T-helper 2 cell treated with Interferon-gamma antibody and Interleukin-4, amounts not matched to agents 5 μg/mL and 100 μg/mL, for 36 hours (primary cell): ENCODE measurements around the gene SLIT1.

Source experiments
- DNase-seq: peaks from one replicate; pipeline ENCODE4 v3.0.0; 2021; ENCODE audit warnings: low spot score
- H3K27ac Mint-ChIP-seq: one replicate; pipeline ENCODE4 v1.8.0; 2021; ENCODE audit warnings: mild to moderate bottlenecking, mixed read lengths
- H3K27me3 Mint-ChIP-seq: one replicate; pipeline ENCODE4 v1.8.0; 2021; ENCODE audit warnings: low read depth, mixed read lengths
- H3K36me3 Mint-ChIP-seq: one replicate; pipeline ENCODE4 v1.8.0; 2021; ENCODE audit warnings: low read depth, mixed read lengths
- H3K4me1 Mint-ChIP-seq: one replicate; pipeline ENCODE4 v1.8.0; 2021; ENCODE audit warnings: low read depth, mixed read lengths
- H3K4me3 Mint-ChIP-seq: one replicate; pipeline ENCODE4 v1.8.0; 2022; ENCODE audit warnings: mild to moderate bottlenecking, moderate library complexity, mixed read lengths
- H3K9me3 Mint-ChIP-seq: one replicate; pipeline ENCODE4 v1.8.0; 2021; ENCODE audit warnings: mixed read lengths

The SLIT1 gene

GRCh38 chr10:97025613-97026242 is 160.0 kb downstream of the SLIT1 start:
- Mint-ChIP-seq H3K4me1 (peaks cover 1% of the 10 kb centered on the region), H3K27ac (no peak overlapping the region), H3K36me3 (no peaks in the 10 kb centered on the region), H3K27me3 (peaks cover 15% of the 10 kb centered on the region), H3K9me3 (no peaks in the 10 kb centered on the region), H3K4me3 (no peak overlapping the region)
- DNase-seq: peak; percentile 52

GRCh38 chr10:97024168-97025073 is 161.3 kb downstream of the SLIT1 start:
- H3K9me3 Mint-ChIP-seq: no peaks in the 10 kb centered on the region
- H3K36me3 Mint-ChIP-seq: no peaks in the 10 kb centered on the region
- DNase-seq: no peak
- H3K4me1 Mint-ChIP-seq: peaks cover 1% of the 10 kb centered on the region
- H3K4me3 Mint-ChIP-seq: no peak overlapping the region
- H3K27me3 Mint-ChIP-seq: peaks cover 12% of the 10 kb centered on the region
- no peak overlapping the region for H3K27ac Mint-ChIP-seq

GRCh38 chr10:97023401-97024167 is 162.2 kb downstream of the SLIT1 start:
- no peak overlapping the region for H3K4me3 Mint-ChIP-seq
- peaks cover 1% of the 10 kb centered on the region for H3K4me1 Mint-ChIP-seq
- H3K27me3 Mint-ChIP-seq: peaks cover 8% of the 10 kb centered on the region
- no peak for DNase-seq
- no peaks in the 10 kb centered on the region for H3K36me3 Mint-ChIP-seq
- no peak overlapping the region for H3K27ac Mint-ChIP-seq
- H3K9me3 Mint-ChIP-seq: no peaks in the 10 kb centered on the region

GRCh38 chr10:97022616-97023015 is 163.1 kb downstream of the SLIT1 start:
- Mint-ChIP-seq H3K36me3 (no peaks in the 10 kb centered on the region), H3K4me3 (no peak overlapping the region)

GRCh38 chr10:97020452-97021400 is 165.0 kb downstream of the SLIT1 start:
- Mint-ChIP-seq H3K4me1 (peaks cover 12% of the 10 kb centered on the region), H3K36me3 (no peaks in the 10 kb centered on the region), H3K27me3 (no peaks in the 10 kb centered on the region), H3K4me3 (no peak overlapping the region), H3K9me3 (no peaks in the 10 kb centered on the region), H3K27ac (no peak overlapping the region)
- no peak for DNase-seq

More at GRCh38 chr10:97022616-97023015, 163.1 kb downstream of the SLIT1 start:
- peaks cover 2% of the 10 kb centered on the region for H3K27me3 Mint-ChIP-seq
- H3K4me1 Mint-ChIP-seq: peaks cover 1% of the 10 kb centered on the region
- H3K9me3 Mint-ChIP-seq: no peaks in the 10 kb centered on the region
- H3K27ac Mint-ChIP-seq: no peak overlapping the region
- DNase-seq: no peak

- H3K36me3 Mint-ChIP-seq: no peaks in the 10 kb centered on the region
- DNase-seq: no peak
- no peaks in the 10 kb centered on the region for H3K9me3 Mint-ChIP-seq
- no peak overlapping the region for H3K4me3 Mint-ChIP-seq
- no peak overlapping the region for H3K27ac Mint-ChIP-seq
- H3K4me1 Mint-ChIP-seq: peaks cover 18% of the 10 kb centered on the region
- H3K27me3 Mint-ChIP-seq: no peaks in the 10 kb centered on the region
Measured at GRCh38 chr10:97019213-97019844, 166.4 kb downstream of the SLIT1 start.

GRCh38 chr10:97018251-97019212 is 167.2 kb downstream of the SLIT1 start:
- H3K4me1 Mint-ChIP-seq: peaks cover 18% of the 10 kb centered on the region
- H3K27ac Mint-ChIP-seq: no peak overlapping the region
- no peaks in the 10 kb centered on the region for H3K27me3 Mint-ChIP-seq
- no peaks in the 10 kb centered on the region for H3K9me3 Mint-ChIP-seq
- DNase-seq: no peak
- no peak overlapping the region for H3K4me3 Mint-ChIP-seq
- H3K36me3 Mint-ChIP-seq: no peaks in the 10 kb centered on the region

GRCh38 chr10:97017474-97017903 is 168.3 kb downstream of the SLIT1 start:
- DNase-seq: no peak
- Mint-ChIP-seq H3K27me3 (no peaks in the 10 kb centered on the region), H3K9me3 (no peaks in the 10 kb centered on the region), H3K4me1 (peaks cover 18% of the 10 kb centered on the region), H3K36me3 (no peaks in the 10 kb centered on the region), H3K4me3 (no peak overlapping the region), H3K27ac (peak overlapping the region; percentile 89)

GRCh38 chr10:97016728-97017473 is 168.9 kb downstream of the SLIT1 start:
- DNase-seq: peak; percentile 50
- no peaks in the 10 kb centered on the region for H3K9me3 Mint-ChIP-seq
- no peaks in the 10 kb centered on the region for H3K27me3 Mint-ChIP-seq
- peaks cover 18% of the 10 kb centered on the region for H3K4me1 Mint-ChIP-seq
- no peaks in the 10 kb centered on the region for H3K36me3 Mint-ChIP-seq
- H3K27ac Mint-ChIP-seq: peak overlapping the region; percentile 89
- H3K4me3 Mint-ChIP-seq: peak overlapping the region; percentile 75

- Mint-ChIP-seq H3K27me3 (no peaks in the 10 kb centered on the region), H3K27ac (no peak overlapping the region), H3K4me1 (peaks cover 18% of the 10 kb centered on the region), H3K9me3 (no peaks in the 10 kb centered on the region), H3K36me3 (no peaks in the 10 kb centered on the region), H3K4me3 (no peak overlapping the region)
- no peak for DNase-seq
Measured at GRCh38 chr10:97015240-97015639, 170.5 kb downstream of the SLIT1 start.

GRCh38 chr10:97013983-97014382 is 171.8 kb downstream of the SLIT1 start:
- no peak overlapping the region for H3K4me3 Mint-ChIP-seq
- H3K9me3 Mint-ChIP-seq: no peaks in the 10 kb centered on the region
- no peaks in the 10 kb centered on the region for H3K27me3 Mint-ChIP-seq
- H3K36me3 Mint-ChIP-seq: no peaks in the 10 kb centered on the region
- DNase-seq: no peak
- peaks cover 18% of the 10 kb centered on the region for H3K4me1 Mint-ChIP-seq
- H3K27ac Mint-ChIP-seq: no peak overlapping the region
